Raji (cell line): ENCODE results near the gene FOSL2.

ENCODE experiments used
- POLR2A ChIP-seq: IDR thresholded peaks from 2 replicates; pipeline ENCODE4 v1.6.1; 2011; ENCODE audit warnings: low read depth, low read length, control low read depth; ENCODE audit not compliant: insufficient read depth

FOSL2 gene

DNA sequence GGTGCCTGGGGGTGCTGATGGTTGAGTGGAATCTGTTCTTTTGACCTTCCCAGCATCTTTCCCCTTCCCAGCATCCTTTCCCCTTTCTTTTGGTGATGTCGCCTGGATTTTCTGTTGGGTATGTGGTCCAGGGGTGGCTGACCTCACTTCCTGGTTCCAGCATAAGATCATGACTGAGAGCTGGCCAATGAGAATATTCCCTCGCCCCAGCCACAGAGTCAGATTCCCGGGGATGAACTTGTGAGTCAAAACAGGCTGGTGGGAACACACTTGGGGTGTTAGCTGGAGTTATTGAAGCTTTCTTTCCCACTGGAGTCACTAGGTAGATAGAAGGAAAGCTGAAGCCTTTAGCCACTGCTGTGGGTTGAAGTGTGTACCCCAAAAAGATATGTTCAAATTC is 28.0 kb upstream of the FOSL2 start:
- TF ChIP-seq POLR2A, result no peak

DNA sequence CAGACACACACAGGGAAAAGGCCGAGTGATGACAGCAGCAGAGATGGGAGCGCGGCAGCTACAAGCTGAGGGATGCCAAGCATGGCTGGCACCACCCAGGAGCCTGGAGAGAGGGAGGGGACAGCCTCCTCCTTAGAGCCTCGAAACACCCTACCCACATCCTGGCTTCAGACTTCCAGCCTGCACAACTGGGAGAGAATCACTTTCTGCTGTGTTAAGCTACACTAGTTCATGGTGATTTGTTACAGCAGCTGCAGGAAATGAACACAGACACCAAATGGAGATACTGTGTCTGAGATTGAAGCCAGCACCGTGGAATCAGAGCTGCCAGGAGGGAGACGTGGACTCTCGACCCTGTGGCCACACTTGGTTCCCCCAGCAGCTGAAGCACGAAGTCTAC is 27.5 kb upstream of the FOSL2 start:
- TF ChIP-seq POLR2A, result no peak

DNA sequence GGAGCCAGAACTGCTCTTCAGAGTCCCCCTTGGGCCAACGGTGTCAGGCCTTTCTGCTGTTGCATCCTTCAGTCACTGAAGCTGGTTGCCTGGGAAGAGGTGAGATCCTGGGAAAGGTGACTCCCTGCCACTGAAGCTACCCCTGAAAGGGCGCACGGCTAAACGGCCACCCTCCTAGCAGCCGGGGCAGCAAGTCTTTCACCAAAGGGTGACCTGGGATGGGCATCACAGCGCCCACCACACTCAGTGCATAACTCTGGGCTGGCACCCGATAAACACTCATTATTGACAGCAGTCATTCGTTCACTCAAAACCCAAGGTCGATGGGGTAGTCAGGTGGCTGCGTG is 26.5 kb upstream of the FOSL2 start:
- no peak for TF ChIP-seq POLR2A

DNA sequence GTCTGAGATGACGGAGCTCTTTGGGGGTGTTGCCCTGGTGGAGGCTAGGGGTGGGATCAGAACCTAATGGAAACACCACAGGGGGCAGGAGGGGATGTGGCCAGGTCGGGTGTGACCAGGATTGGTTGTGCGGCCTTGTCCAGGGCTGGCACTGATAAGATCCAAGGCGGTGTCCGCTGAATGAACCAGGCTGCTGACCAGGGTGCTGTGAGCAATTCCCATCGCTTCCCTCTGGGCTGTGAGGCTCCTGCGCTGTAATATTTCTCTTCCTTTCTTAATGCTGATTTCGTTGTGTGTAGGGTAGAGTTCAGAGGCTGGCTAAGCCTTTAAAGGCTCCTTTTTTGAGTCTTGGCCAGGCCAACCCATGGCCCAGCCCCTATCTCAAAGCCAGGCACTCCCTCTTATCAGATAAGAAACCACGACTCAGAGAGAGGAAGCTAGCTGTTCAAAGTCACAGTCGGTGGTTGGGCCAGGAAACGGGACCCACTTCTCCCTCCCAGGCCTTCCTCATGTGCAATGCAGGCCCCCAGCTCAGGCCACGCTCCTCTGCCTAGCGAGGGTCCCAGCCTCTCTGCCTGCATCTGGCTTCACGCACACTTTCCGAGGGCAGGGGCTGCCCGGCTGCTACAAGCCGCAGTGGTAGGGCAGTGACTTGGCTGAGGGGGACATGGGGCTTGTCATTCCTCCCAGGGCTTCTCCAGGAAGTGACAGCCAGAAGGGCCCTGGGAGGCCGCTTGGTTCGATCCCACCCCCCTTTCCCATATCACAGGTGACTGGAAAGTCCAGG is 26.0 kb upstream of the FOSL2 start:
- no peak for TF ChIP-seq POLR2A

DNA sequence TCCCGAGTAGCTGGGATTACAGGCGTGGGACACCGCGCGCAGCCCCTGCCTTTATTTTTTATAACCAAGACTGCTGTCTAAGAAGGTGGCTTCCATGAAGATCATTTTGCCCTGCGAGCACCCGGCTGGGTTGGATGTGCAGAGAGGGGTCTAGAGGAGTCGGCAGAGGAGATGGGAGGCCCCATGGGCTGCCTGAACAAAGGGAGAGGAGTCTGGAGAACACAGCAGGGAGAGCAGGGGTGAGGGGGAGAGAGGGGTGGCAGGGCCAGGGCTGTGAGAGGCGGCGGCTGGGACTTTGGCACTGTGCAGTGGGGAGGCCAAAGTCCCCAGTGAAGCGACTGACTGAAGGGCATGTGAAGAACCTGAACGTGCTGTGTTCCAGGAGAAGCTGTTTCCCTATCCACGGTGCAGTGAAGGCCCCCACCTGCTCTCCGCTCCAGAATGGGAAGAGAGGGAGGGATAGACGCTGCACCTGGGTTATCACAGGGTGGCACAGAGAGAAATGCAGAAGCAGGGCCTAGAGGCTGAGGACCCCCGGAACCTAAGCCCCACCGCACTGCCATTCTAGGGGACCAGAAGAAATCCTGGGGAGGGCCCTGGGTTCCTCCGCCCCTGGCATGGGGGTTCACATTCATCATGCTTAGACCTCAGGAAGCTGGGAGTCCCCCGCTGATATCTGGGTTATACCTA is 24.8 kb upstream of the FOSL2 start:
- no peak for TF ChIP-seq POLR2A

DNA sequence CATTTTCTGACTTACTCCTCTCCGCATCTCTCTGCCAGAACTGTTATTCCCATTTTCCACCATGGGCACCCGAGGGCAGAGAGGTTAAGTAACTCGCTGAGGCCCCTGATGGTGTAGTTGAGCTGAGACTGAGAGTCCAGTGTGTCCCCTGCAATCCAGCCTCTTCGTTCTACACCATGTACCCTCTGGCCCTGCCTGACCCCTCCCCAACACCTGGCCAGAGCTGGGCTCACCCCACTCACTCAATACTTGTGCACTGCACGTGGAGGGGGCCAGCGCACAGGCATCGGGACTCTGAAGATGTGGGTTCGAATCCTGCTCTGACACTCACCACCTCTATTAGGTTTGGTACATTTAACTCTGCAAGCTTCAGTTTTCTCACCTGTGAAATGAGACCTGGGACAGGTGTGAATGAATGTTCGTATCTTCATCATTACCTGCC is 24.3 kb upstream of the FOSL2 start:
- TF ChIP-seq POLR2A, result no peak

DNA sequence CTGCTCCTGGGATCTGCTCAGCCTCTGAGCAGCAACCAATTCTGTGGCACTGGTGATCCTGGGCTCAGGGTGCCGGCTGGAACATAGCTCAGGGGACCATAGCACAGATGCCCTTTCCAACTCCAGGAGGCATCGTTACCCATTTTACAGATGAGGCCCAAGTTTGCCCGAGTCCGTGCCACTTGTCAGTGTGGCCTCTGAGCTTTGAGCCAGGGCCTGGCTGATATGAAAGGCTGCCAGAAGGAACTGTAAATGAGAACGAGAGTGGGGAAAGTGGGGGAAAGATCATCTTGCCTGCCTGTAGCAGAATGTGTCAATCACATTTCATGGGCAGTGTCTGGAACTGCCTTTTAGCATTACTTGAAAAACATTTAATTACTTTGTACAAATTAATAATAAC is 23.3 kb upstream of the FOSL2 start:
- TF ChIP-seq POLR2A, result no peak

DNA sequence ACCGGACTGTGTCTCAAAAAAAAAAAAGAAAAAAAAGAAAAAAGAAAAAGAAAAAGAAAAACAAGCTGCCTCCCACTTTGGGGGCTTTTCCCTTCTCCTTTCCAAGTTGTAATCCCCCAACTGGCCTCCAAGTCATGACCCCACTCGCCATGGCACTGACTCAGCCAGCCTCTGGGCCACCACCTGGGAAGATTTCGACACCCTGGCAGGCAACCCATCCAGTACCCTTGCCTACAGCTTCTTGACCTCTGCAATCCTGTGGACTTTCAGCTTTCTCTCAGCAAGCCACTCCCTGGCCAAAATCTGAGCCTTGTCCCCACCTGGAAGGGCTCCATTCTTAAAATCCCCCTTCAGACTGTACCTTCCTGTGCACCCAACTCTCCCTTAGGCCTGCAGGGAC is 22.3 kb upstream of the FOSL2 start:
- no peak for TF ChIP-seq POLR2A

DNA sequence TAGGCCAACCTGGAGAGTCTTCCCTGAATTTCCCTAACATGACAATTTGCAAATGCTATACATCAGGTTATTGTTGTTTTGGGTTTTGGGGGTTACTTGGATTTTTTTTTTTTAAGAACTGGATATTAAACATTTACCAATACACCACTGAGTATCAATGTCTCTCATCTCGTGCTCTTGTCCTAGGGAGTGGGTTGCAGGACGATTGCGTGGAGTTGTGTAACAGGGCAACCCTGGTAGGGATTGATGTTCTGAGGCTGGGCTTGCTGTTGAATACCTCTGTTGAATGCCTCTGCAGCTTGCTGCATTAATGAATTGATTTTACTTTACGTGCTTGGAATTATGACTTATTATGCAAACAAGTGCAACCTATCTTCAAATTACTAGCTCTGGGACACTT is 18.8 kb upstream of the FOSL2 start:
- TF ChIP-seq POLR2A, result no peak

DNA sequence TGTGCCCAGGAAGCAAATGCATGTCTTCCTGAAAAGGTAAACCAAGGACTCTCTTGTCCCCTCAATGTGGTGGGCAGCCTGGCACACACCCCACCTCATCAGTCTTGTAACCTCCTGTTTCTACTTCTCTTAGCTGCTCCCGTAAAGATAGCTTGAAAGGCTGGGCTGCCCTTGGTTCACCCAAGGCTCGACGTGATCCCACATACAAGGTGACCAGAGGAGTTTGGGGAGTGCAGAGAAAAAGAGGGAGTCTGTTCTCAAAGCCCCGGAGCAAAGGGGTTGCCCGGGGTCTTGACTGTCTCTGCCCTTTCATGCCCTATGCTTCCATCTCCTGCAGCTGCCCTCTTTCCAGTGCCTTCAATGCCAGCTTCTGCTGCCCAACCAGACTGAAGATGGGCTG is 18.3 kb upstream of the FOSL2 start:
- TF ChIP-seq POLR2A, result no peak

DNA sequence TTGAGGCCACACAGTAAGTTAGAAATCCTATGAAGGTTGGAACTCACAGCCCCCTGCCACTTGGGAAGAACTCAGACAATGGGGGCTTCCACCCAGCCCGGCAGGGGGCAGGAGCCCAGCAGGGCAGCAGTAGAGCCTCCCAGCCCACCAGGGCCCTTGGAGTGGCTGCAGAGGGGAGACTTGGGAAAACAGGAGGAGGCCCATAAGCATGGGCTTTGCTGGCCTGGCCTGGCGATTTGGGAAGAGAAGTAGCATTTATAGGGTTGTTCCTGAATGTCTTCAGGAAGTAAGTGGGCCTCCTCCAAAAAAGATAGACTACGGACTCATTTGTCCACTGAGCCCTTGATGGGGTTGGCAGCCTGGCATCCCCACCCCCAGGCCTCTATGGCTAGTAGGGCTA is 17.4 kb upstream of the FOSL2 start:
- no peak for TF ChIP-seq POLR2A

DNA sequence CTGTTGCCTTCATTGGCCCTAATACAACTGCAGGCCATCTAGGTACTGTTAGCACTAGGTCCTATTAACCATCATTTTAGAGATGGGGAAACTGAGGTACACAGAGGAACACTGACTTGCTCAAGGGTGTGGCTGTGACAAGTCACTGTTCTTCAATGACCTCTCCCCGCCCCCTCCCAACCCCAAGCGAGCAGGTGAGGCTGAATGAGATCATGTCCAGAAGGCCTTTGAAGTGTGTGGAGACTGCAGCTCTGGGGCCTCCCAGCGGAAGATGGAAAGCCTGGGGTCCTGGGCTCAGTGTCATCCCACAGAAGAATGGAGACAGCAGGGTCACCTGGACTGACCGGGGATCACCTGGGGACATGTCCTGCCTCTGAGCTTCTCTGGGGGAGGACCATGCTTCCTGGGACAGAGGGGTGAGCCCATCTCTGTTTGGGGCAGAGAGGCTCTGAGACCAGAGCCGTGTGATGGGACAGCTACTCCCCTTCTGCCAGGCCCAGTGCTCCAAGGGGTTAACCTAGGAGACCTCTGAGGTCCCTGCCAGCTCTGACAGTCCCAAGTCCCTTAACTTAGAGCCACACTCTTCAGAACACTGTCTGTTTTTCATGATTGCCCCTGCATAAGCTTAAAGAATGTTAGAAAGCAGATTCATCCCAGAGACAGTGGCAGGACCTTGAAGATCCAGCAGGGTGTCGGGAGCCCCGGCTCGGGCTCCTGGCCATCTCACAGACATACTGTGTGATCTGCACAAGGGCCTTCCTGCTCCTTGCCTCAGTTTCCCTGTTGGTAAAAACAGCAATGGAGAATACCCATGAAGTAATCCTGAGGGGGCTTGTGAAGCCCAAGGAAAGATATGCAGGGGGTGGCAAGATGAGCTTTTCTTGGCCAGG is 16.7 kb upstream of the FOSL2 start:
- TF ChIP-seq POLR2A, result no peak

DNA sequence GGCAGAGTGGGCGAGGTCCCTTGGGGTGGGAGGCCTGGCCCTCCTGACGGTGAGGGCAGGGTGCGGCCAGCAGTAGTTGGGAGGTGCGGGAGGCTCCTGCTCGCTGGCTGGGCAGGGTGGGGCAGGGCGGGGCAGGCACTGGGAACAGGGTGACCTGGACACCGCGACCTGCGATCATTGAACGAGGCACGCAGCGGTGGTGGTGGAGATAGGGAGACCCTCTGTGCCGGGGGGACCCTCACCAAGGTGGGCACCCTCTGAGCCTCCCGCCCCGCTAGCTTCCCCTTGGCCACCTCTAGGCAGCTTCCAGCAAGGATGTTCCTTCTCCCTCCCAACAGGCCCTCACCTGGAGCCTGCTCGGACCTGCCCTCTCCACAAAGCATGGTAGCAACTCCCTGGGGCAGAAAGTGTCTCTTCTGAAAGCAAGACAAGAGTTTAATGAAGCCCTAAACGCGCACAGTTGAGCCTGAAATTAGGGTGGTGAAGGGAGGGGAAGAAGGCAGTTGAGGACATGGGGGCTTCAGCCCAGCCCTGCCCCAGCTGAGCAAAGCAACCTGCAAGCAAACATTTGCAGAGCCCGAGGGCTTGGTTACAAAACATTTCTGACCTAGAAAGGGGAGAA is 15.4 kb upstream of the FOSL2 start:
- TF ChIP-seq POLR2A, result no peak

DNA sequence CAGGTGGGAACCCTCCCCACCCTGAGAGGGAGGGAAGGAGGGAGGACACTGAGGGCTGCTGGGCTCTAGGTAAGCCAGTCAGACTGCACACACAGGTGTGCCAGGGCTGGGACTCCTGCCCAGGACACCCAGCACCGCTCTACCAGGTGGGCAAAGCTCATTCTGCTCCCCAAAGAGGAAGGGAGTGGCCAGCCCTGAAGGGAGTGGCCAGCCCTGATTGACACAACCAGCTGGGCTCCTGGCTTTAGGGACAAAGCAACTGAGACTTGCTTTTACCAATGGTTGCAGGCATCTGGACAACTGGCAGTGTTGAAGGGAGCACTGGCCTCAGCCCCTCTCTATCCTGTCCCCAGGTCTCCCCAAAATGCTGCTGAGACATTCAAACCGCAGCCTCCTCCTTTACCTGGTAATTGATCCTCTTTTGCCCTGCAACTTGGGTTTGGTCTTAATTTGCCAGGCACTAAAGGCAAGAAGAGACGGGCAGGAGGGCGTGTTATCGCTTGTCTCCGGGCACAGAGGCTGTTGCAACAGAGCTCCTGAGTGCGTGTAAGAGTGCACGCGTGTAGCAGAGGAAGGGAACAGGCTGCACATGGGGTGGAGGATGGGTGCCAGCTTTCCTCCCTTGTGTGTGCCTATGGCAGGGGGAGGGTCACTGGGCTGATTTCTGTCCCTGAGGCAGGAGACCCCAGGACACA is 14.5 kb upstream of the FOSL2 start:
- no peak for TF ChIP-seq POLR2A
